Loucy (cell line): Measurements from ENCODE around the gene WNK2.

Experiments used
- CTCF ChIP-seq: fragments of 200-600 bp; sonication (generic); conservative IDR thresholded peaks from 2 replicates; pipeline ENCODE4 v1.5.1; 2014; ENCODE audit warnings: mild to moderate bottlenecking, antibody characterized with exemption, low read length
- EZH2phosphoT487 ChIP-seq: fragments of 200-600 bp; IDR thresholded peaks from 2 replicates; pipeline ENCODE4 v1.6.1; 2018; ENCODE audit warnings: antibody characterized with exemption, mild to moderate bottlenecking, moderate library complexity, borderline replicate concordance

GRCh38 chr9:93256878-93257807 is 73.2 kb downstream of the WNK2 start:
- TF ChIP-seq CTCF = no peak
- TF ChIP-seq EZH2phosphoT487 = no peak
